LNCAP (cell line): ENCODE measurements around the gene PDE4D.

Source experiments
- TF ChIP-seq, protein P1 (sequence below): fragments of 450-650 bp; IDR thresholded peaks from 2 replicates; pipeline ENCODE4 v1.5.1; 2017; ENCODE audit warnings: mild to moderate bottlenecking

PDE4D gene

DNA sequence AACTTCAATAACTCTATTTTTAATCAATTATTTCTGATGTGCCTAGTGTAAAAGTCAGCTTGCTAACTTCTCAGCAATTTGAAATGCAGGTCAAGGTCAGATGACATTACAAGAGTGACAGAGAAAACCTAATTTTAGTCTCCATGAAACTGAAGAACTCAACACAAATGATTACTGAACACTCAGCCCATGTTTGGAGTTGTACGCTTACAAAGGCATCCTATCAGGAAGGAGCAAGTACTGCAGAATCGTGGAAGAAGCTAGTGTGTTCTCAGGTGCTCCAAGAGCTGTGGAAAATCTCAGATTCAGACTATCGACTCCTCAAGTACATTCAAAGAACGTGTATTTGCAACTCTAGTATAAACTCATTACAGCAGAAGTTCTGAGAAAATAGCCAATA is 526.7 kb downstream of the PDE4D start:
- TF ChIP-seq, protein P1, sequence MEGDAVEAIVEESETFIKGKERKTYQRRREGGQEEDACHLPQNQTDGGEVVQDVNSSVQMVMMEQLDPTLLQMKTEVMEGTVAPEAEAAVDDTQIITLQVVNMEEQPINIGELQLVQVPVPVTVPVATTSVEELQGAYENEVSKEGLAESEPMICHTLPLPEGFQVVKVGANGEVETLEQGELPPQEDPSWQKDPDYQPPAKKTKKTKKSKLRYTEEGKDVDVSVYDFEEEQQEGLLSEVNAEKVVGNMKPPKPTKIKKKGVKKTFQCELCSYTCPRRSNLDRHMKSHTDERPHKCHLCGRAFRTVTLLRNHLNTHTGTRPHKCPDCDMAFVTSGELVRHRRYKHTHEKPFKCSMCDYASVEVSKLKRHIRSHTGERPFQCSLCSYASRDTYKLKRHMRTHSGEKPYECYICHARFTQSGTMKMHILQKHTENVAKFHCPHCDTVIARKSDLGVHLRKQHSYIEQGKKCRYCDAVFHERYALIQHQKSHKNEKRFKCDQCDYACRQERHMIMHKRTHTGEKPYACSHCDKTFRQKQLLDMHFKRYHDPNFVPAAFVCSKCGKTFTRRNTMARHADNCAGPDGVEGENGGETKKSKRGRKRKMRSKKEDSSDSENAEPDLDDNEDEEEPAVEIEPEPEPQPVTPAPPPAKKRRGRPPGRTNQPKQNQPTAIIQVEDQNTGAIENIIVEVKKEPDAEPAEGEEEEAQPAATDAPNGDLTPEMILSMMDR, result no peak

DNA sequence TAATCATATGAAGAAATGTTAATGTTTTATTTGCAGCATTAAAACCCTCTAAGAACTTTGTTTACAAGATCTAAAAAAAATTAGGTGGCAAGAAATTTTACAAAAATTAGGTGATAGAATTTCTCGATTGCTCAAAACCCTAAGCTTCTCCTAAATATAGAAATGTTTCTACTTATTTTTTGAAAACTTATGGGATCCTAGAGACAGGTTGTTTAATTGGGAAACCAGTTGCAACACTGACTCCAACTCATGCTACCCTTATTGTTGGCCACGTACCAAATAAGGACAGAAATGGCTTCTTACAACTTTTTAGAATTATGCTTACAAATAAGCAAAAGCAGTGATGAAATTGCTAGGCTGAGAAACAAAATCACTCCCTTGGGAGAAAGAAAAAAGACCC is 531.1 kb downstream of the PDE4D start:
- TF ChIP-seq, protein P1, result no peak

DNA sequence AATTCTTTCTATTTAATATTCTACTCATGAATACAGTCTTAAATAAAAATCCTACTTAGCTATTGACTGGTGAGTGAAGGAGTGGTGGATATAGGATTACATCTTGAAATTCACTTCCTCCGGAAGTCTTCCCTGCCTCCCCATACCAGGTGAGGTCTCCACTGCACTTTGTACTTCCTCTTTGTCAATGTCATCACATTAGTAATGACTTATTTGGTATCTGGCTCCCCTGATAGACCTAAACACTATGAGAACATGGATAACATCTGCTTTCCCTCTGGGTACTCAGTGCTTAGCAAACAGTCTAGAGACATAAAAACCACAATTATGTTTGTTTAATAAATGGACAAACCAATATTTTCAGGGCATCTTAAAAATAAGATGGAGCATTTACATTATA is 532.1 kb downstream of the PDE4D start:
- TF ChIP-seq, protein P1, result no peak

DNA sequence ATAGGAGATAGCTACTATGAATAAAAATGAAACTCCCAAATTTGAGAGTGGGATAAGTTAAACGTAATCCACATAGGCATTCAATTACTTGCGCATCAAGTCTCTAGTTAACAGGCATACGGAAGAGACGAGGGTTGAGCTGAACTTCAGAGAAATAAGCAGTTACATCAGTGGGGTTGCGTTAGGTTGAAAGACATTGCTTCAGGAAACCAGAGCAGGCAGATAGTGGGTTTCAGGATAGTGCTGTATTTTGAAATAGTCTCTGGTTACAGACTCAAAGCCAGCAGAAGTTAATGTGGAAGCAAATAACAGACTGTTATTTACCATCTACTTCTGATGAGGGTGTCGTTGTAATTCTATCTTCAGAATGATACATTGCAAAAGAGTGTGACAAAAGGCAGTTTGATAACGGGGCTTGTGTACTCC is 533.4 kb downstream of the PDE4D start:
- TF ChIP-seq, protein P1, result no peak

DNA sequence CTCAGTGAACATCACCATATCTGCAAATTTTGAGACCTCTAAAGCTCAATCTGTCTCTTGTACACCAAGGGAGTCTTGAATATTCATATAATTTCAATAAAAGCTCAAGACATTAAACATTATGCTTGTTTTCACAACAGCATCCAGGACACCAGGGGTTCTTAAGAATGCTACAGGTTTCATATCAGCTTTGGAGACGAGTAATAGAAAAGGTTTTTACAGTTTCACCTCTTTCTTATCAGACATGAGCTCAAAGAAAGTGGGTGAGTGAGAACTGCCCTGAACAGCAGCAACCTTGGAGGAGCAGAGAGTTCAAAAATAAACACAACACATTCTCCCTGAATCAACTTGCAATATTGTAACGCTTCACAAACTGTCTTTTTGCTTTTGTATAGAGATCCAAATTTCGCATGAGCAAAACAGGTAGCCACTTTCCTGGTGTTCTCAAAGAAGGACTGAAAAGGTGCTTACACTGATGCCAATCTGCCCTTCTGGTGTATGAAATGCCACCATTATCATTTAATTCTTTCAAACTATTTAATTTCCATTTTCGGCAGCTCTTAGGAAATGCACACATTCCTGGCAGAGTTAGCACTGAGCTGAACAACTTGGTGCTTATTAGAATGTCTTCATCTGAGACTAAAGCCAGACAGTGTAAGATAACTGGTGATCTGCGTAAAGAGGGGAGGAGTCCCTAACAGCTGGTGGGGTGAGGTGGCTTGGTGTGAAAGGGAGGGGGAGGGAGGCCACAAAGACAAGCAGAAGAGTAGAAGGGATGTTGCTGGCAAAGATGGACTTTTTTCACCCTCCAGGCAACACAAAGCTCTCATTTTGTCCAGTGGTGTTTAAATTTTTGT is 535.3 kb downstream of the PDE4D start:
- TF ChIP-seq, protein P1, result no peak

DNA sequence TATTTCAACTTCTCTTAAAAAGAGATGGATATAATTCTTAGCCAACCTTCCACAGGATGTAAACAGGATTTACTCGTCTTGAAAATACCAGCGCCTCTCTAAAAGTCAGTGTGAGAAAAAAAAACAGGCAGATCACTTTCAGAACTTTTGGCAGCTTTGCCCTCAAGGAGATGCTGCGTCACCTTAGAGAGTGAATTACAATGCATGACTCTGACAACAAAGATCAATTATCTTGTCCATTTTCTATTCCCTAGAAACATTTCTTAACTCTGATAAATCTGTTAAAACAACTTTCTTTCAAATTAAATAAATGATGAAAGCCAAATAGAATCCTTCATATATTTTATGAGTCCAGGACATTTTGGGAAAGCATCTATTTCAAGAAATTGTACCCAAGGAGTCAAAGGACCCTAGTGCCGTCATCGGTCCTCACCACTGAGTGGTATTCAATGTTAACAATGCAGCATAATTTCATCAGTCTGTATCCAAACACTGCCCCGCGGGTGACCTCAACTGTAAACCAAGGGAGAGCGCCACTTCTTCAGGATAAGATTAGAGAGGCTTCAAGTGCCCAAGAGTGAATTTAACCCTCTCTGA is 536.0 kb downstream of the PDE4D start:
- TF ChIP-seq, protein P1, result no peak

DNA sequence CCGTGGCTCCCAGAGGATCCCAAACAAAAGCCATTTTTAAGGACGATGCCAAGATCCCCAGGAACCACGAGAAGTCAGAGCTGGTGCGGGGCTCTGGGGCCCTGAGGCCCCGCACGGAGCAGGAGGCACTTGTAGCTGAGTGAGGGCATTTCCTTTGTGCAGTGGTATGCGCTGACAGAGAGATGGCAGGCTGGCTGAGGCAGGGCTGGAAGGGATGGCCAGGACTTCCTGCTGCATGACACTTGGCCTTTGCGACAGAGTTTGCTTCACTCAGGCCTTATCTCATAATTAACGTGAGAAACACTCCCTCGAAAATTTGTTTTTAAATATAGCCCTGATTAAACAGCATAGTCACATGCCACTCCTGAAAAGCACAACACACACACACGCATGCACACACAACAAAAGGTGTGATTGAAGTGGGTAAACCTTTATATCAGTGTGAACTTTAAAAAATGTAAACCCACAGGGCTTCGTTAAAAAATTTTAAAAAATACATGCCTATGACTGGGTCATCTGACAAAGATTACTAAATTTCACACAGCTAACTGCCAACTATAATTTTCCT is 536.6 kb downstream of the PDE4D start:
- TF ChIP-seq, protein P1, result no peak
